Stimulated activated CD8-positive, alpha-beta memory T cell treated with anti-CD3 and anti-CD28 coated beads, Interleukin-12 subunit alpha, Interleukin-12 subunit beta, amount 100 ng/mL, for 4 hours (primary cell): ENCODE measurements around the gene MKRN2.
"Not testable (repeated sequence)": the region's sequence is repeated elsewhere in the genome, so short reads cannot be mapped to it uniquely, and the experiment has no call there.

ENCODE experiments used
- DNase-seq: peaks from one replicate; pipeline ENCODE4 v3.0.0-alpha.2; 2020; ENCODE audit warnings: low read depth

MKRN2 gene

GRCh38 chr3:12630843-12631242 lies 74.0 kb downstream of the MKRN2 start:
- DNase-seq = not testable (repeated sequence)

GRCh38 chr3:12632523-12632922 lies 75.6 kb downstream of the MKRN2 start:
- DNase-seq = no peak

- DNase-seq = no peak
These were observed 76.2 kb downstream of the MKRN2 start for GRCh38 chr3:12633108-12633507.
